ENCODE data around the gene SRPK3. TPM values are rescaled to one million over a fixed set of nuclear protein-coding genes. Genes with fewer than 3 reads are reported as not detected.

Gene SRPK3
- polyA plus RNA-seq, 1 donor from 2014 or later: not detected

DNA sequence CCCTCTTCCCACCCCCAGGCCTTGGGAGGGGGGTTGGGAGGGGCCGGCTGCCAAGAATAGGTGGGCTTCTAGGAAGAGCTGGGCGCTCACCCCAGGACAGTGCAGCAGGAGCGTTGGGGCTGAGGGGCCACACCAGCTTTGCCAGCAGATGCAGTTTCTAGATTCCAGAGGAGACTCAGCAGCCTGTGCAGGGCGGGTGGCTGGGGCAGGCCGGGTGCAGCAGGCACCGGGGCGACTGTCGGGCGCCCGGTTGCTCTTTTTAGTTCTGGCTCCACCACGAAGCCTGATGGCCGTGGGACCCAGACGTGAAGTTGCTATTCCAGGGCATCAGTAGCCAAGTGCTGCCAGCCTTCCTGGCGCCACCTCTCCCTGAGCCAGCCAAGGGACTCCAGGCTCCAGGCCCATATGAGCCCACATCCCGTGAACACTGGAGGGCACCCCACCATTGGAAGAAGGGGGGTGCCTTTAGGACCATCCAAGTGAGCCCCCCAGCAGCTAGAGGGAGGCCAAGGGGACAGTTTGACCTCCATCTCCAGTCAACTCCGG is 19.4 kb downstream of the SRPK3 start:
- no peak overlapping the region for H3K27ac ChIP-seq (ENCODE audit: low read length)
- no peak overlapping the region for H3K9ac ChIP-seq (ENCODE audit: low read length)

DNA sequence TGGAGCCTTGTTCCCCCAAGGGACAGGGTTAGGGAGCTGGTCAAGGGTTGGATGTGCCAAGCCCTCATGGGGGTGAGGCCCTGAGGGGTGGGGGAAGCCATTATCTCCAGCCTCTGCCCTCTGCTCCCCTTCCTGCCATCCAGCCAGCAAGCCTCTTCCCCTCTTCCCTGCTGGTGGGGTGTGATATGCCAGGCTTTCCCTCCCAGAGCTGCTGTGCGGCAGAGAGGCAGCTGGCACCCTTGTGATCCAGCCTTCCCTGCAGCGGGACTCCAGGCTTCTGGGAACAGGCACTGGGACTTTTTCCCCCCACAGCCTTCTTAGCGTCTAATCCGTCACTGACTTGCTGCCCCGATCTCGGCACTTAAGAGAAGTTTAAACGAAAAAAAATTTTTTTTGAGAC is 19.9 kb downstream of the SRPK3 start:
- TF ChIP-seq MXI1 (conservative IDR thresholded peaks at IDR 0.05; ENCODE audit: poor library complexity, severe bottlenecking): no peak
- TF ChIP-seq, protein P1, sequence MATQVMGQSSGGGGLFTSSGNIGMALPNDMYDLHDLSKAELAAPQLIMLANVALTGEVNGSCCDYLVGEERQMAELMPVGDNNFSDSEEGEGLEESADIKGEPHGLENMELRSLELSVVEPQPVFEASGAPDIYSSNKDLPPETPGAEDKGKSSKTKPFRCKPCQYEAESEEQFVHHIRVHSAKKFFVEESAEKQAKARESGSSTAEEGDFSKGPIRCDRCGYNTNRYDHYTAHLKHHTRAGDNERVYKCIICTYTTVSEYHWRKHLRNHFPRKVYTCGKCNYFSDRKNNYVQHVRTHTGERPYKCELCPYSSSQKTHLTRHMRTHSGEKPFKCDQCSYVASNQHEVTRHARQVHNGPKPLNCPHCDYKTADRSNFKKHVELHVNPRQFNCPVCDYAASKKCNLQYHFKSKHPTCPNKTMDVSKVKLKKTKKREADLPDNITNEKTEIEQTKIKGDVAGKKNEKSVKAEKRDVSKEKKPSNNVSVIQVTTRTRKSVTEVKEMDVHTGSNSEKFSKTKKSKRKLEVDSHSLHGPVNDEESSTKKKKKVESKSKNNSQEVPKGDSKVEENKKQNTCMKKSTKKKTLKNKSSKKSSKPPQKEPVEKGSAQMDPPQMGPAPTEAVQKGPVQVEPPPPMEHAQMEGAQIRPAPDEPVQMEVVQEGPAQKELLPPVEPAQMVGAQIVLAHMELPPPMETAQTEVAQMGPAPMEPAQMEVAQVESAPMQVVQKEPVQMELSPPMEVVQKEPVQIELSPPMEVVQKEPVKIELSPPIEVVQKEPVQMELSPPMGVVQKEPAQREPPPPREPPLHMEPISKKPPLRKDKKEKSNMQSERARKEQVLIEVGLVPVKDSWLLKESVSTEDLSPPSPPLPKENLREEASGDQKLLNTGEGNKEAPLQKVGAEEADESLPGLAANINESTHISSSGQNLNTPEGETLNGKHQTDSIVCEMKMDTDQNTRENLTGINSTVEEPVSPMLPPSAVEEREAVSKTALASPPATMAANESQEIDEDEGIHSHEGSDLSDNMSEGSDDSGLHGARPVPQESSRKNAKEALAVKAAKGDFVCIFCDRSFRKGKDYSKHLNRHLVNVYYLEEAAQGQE (IDR thresholded peaks at IDR 0.05; ENCODE audit: borderline replicate concordance): no peak
- TF ChIP-seq, protein P2, sequence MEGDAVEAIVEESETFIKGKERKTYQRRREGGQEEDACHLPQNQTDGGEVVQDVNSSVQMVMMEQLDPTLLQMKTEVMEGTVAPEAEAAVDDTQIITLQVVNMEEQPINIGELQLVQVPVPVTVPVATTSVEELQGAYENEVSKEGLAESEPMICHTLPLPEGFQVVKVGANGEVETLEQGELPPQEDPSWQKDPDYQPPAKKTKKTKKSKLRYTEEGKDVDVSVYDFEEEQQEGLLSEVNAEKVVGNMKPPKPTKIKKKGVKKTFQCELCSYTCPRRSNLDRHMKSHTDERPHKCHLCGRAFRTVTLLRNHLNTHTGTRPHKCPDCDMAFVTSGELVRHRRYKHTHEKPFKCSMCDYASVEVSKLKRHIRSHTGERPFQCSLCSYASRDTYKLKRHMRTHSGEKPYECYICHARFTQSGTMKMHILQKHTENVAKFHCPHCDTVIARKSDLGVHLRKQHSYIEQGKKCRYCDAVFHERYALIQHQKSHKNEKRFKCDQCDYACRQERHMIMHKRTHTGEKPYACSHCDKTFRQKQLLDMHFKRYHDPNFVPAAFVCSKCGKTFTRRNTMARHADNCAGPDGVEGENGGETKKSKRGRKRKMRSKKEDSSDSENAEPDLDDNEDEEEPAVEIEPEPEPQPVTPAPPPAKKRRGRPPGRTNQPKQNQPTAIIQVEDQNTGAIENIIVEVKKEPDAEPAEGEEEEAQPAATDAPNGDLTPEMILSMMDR (IDR thresholded peaks at IDR 0.05; ENCODE audit: poor library complexity, severe bottlenecking): no peak
- TF ChIP-seq RAD21 (conservative IDR thresholded peaks at IDR 0.05): no peak
- no peak for TF ChIP-seq EP300 (conservative IDR thresholded peaks at IDR 0.05; ENCODE audit: poor library complexity, severe bottlenecking)
- TF ChIP-seq POLR2AphosphoS5 (IDR thresholded peaks at IDR 0.05): no peak
- TF ChIP-seq TAF1 (IDR thresholded peaks at IDR 0.05; ENCODE audit: low read depth): no peak
- no peak for TF ChIP-seq EZH2 (IDR thresholded peaks at IDR 0.05; ENCODE audit: borderline replicate concordance, insufficient read depth, low read length, poor library complexity, severe bottlenecking)
- TF ChIP-seq SMC3 (conservative IDR thresholded peaks at IDR 0.05; ENCODE audit: poor library complexity): no peak
- Histone ChIP-seq H3K9ac (ENCODE audit: low read length) (no peak overlapping the region), H2AFZ (ENCODE audit: low read depth, low read length) (no peak overlapping the region), H3F3A (ENCODE audit: insufficient read depth, low read length, poor library complexity, severe bottlenecking) (no peaks in the 10 kb centered on the region), H3K36me3 (ENCODE audit: insufficient read depth, low read length) (no peaks in the 10 kb centered on the region), H3K4me3 (ENCODE audit: low read length) (no peak overlapping the region), H3K79me2 (replicated peaks; ENCODE audit: insufficient read depth, low read length) (peaks cover 13% of the 10 kb centered on the region), H3K4me2 (ENCODE audit: low read length) (no peak overlapping the region), H3K9me3 (ENCODE audit: low read length) (no peaks in the 10 kb centered on the region), H3K27ac (ENCODE audit: low read length) (no peak overlapping the region), H4K20me1 (ENCODE audit: insufficient read depth) (no peaks in the 10 kb centered on the region), H3K27me3 (ENCODE audit: insufficient read depth, low read depth, low read length) (no peaks in the 10 kb centered on the region), H3K9me2 (ENCODE audit: insufficient read depth, low read length) (no peaks in the 10 kb centered on the region)

More for the DNA sequence above, 19.4 kb downstream of the SRPK3 start:
- Histone ChIP-seq H2AFZ (ENCODE audit: low read depth, low read length) (no peak overlapping the region), H3K27me3 (ENCODE audit: insufficient read depth, low read depth, low read length) (no peaks in the 10 kb centered on the region), H3K9me3 (ENCODE audit: low read length) (no peaks in the 10 kb centered on the region), H3K4me3 (ENCODE audit: low read length) (no peak overlapping the region), H3K4me2 (ENCODE audit: low read length) (no peak overlapping the region), H4K20me1 (ENCODE audit: insufficient read depth) (no peaks in the 10 kb centered on the region), H3K79me2 (replicated peaks; ENCODE audit: insufficient read depth, low read length) (peaks cover 18% of the 10 kb centered on the region), H3K36me3 (ENCODE audit: insufficient read depth, low read length) (no peaks in the 10 kb centered on the region), H3F3A (ENCODE audit: insufficient read depth, low read length, poor library complexity, severe bottlenecking) (no peaks in the 10 kb centered on the region), H3K9me2 (ENCODE audit: insufficient read depth, low read length) (no peaks in the 10 kb centered on the region)
- TF ChIP-seq RAD21 (conservative IDR thresholded peaks at IDR 0.05) (no peak), SMC3 (conservative IDR thresholded peaks at IDR 0.05; ENCODE audit: poor library complexity) (no peak), EZH2 (IDR thresholded peaks at IDR 0.05; ENCODE audit: borderline replicate concordance, insufficient read depth, low read length, poor library complexity, severe bottlenecking) (no peak), EP300 (conservative IDR thresholded peaks at IDR 0.05; ENCODE audit: poor library complexity, severe bottlenecking) (no peak), MXI1 (conservative IDR thresholded peaks at IDR 0.05; ENCODE audit: poor library complexity, severe bottlenecking) (no peak), TAF1 (IDR thresholded peaks at IDR 0.05; ENCODE audit: low read depth) (no peak), POLR2AphosphoS5 (IDR thresholded peaks at IDR 0.05) (no peak)
- TF ChIP-seq, protein P1 (IDR thresholded peaks at IDR 0.05; ENCODE audit: borderline replicate concordance): no peak
- TF ChIP-seq, protein P2 (IDR thresholded peaks at IDR 0.05; ENCODE audit: poor library complexity, severe bottlenecking): no peak
